HEK293 (cell line): ENCODE measurements around the gene USP21.

Experiments used
- IKZF3 ChIP-seq: fragments of 450-650 bp; IDR thresholded peaks from 2 replicates; pipeline ENCODE4 v1.5.0; 2018; ENCODE audit warnings: missing biosample characterization, mild to moderate bottlenecking, missing genetic modification characterization, moderate library complexity
- KLF1 ChIP-seq: fragments of 450-650 bp; formaldehyde crosslinking; IDR thresholded peaks from 2 replicates; pipeline ENCODE4 v1.5.1; 2016; ENCODE audit warnings: missing biosample characterization, missing genetic modification characterization
- KLF8 ChIP-seq: fragments of 450-650 bp; formaldehyde crosslinking; IDR thresholded peaks from 2 replicates; pipeline ENCODE4 v1.5.1; 2016; ENCODE audit warnings: missing biosample characterization, missing genetic modification characterization
- SETDB1 ChIP-seq: IDR thresholded peaks from one replicate; pipeline ENCODE4 v1.6.1; 2017; ENCODE audit warnings: mild to moderate bottlenecking, low read length, moderate library complexity, mixed read lengths; ENCODE audit not compliant: insufficient read length
- ZBTB21 ChIP-seq: fragments of 450-650 bp; formaldehyde crosslinking; IDR thresholded peaks from 2 replicates; pipeline ENCODE4 v1.5.1; 2017; ENCODE audit warnings: missing biosample characterization, missing genetic modification characterization
- ZFP37 ChIP-seq: fragments of 450-650 bp; formaldehyde crosslinking; IDR thresholded peaks from 2 replicates; pipeline ENCODE4 v1.5.1; 2016; ENCODE audit warnings: missing biosample characterization, missing genetic modification characterization
- ZNF10 ChIP-seq: fragments of 450-650 bp; formaldehyde crosslinking; IDR thresholded peaks from 2 replicates; pipeline ENCODE4 v1.5.1; 2017; ENCODE audit warnings: missing biosample characterization, missing genetic modification characterization
- ZNF121 ChIP-seq: fragments of 450-650 bp; formaldehyde crosslinking; IDR thresholded peaks from 2 replicates; pipeline ENCODE4 v1.5.1; 2016; ENCODE audit warnings: missing biosample characterization, missing genetic modification characterization
- ZNF138 ChIP-seq: fragments of 450-650 bp; formaldehyde crosslinking; IDR thresholded peaks from 2 replicates; pipeline ENCODE4 v1.5.1; 2016; ENCODE audit warnings: missing biosample characterization, missing genetic modification characterization, borderline replicate concordance
- ZNF2 ChIP-seq: fragments of 450-650 bp; formaldehyde crosslinking; IDR thresholded peaks from 2 replicates; pipeline ENCODE4 v1.5.1; 2016; ENCODE audit warnings: missing biosample characterization, missing genetic modification characterization
- ZNF239 ChIP-seq: fragments of 450-650 bp; formaldehyde crosslinking; IDR thresholded peaks from 2 replicates; pipeline ENCODE4 v1.5.1; 2016; ENCODE audit warnings: missing biosample characterization, missing genetic modification characterization
- ZNF274 ChIP-seq, 2 experiments: fragments of 200-500 bp in 1 of 2; fragments of 450-650 bp in 1 of 2; sonication (Bioruptor generic) in 1 of 2; formaldehyde crosslinking in 1 of 2; IDR thresholded peaks; 2 replicates each; pipeline versions ENCODE4 v1.5.1 to v1.6.1; 2014 to 2016; ENCODE audit warnings: borderline replicate concordance in 1 of 2, inconsistent platforms in 1 of 2, low read length in 1 of 2, missing biosample characterization in 1 of 2, missing genetic modification characterization in 1 of 2
- ZNF404 ChIP-seq: fragments of 450-650 bp; formaldehyde crosslinking; IDR thresholded peaks from 2 replicates; pipeline ENCODE4 v1.5.1; 2017; ENCODE audit warnings: missing biosample characterization, missing genetic modification characterization
- ZNF677 ChIP-seq: fragments of 450-650 bp; IDR thresholded peaks from 2 replicates; pipeline ENCODE4 v1.5.0; 2018; ENCODE audit warnings: missing biosample characterization, mild to moderate bottlenecking, missing genetic modification characterization, moderate library complexity
- ZNF830 ChIP-seq: fragments of 450-650 bp; IDR thresholded peaks from 2 replicates; pipeline ENCODE4 v1.5.0; 2018; ENCODE audit warnings: missing biosample characterization, missing genetic modification characterization, low read depth, mild to moderate bottlenecking, moderate library complexity
- TF ChIP-seq, protein P1 (sequence below): fragments of 450-650 bp; IDR thresholded peaks from 2 replicates; pipeline ENCODE4 v1.5.1; 2018; ENCODE audit warnings: missing biosample characterization, mild to moderate bottlenecking, missing genetic modification characterization
- TF ChIP-seq, protein P2 (sequence below): fragments of 450-650 bp; formaldehyde crosslinking; IDR thresholded peaks from 2 replicates; pipeline ENCODE4 v1.5.1; 2016; ENCODE audit warnings: missing biosample characterization, missing genetic modification characterization, low read depth
- TF ChIP-seq, protein P3 (sequence below): fragments of 450-650 bp; formaldehyde crosslinking; IDR thresholded peaks from 2 replicates; pipeline ENCODE4 v1.5.1; 2017; ENCODE audit warnings: missing biosample characterization, mild to moderate bottlenecking, missing genetic modification characterization, moderate library complexity
- TF ChIP-seq, protein P4 (sequence below): fragments of 450-650 bp; formaldehyde crosslinking; IDR thresholded peaks from 2 replicates; pipeline ENCODE4 v1.5.1; 2016; ENCODE audit warnings: missing biosample characterization, missing genetic modification characterization
- TF ChIP-seq, protein P5 (sequence below): fragments of 450-650 bp; formaldehyde crosslinking; IDR thresholded peaks from 2 replicates; pipeline ENCODE4 v1.5.1; 2016; ENCODE audit warnings: missing biosample characterization, missing genetic modification characterization
- TF ChIP-seq, protein P6 (sequence below): fragments of 450-650 bp; formaldehyde crosslinking; IDR thresholded peaks from 2 replicates; pipeline ENCODE4 v1.5.1; 2016; ENCODE audit warnings: missing biosample characterization, missing genetic modification characterization
- TF ChIP-seq, protein P7 (sequence below): fragments of 450-650 bp; formaldehyde crosslinking; IDR thresholded peaks from 2 replicates; pipeline ENCODE4; 2016; ENCODE audit warnings: missing biosample characterization, missing genetic modification characterization
- TF ChIP-seq, protein P8 (sequence below): fragments of 450-650 bp; IDR thresholded peaks from 2 replicates; pipeline ENCODE4 v1.5.1; 2018; ENCODE audit warnings: missing biosample characterization, missing genetic modification characterization
- TF ChIP-seq, protein P9 (sequence below): fragments of 450-650 bp; formaldehyde crosslinking; IDR thresholded peaks from 2 replicates; pipeline ENCODE4 v1.5.1; 2016; ENCODE audit warnings: missing biosample characterization, missing genetic modification characterization

Gene USP21

DNA sequence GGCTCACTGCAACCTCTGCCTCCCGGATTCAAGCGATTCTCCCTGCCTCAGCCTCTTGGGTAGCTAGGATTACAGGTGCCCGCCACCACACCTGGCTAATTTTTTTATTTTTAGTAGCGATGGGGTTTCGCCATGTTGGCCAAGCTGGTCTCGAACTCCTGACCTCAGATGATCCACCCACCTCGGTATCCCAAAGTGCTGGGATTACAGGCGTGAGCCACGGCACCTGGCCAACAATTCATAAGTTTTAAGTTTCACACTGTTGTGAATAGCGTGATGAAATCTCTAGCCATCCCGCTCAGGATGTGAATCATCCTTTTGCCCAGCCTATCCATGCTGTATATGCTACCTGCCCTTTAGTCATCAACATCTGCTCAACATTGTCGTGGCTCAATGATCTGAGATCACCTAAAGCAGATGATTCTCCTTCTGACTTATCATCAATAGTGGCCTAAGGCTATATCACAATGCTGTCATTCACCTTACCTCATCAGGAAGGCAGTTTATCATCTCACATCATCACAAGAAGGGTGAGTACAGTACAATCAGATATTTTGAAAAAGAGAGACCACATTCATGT lies 44.1 kb upstream of the USP21 start (continued):
- TF ChIP-seq, protein P1, sequence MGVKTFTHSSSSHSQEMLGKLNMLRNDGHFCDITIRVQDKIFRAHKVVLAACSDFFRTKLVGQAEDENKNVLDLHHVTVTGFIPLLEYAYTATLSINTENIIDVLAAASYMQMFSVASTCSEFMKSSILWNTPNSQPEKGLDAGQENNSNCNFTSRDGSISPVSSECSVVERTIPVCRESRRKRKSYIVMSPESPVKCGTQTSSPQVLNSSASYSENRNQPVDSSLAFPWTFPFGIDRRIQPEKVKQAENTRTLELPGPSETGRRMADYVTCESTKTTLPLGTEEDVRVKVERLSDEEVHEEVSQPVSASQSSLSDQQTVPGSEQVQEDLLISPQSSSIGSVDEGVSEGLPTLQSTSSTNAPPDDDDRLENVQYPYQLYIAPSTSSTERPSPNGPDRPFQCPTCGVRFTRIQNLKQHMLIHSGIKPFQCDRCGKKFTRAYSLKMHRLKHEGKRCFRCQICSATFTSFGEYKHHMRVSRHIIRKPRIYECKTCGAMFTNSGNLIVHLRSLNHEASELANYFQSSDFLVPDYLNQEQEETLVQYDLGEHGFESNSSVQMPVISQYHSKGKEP (tag by site-specific recombination): no peak
- peak; percentile 47 for TF ChIP-seq KLF1 (tag by site-specific recombination)
- no peak for TF ChIP-seq ZNF121 (tag by site-specific recombination)
- TF ChIP-seq, protein P2, sequence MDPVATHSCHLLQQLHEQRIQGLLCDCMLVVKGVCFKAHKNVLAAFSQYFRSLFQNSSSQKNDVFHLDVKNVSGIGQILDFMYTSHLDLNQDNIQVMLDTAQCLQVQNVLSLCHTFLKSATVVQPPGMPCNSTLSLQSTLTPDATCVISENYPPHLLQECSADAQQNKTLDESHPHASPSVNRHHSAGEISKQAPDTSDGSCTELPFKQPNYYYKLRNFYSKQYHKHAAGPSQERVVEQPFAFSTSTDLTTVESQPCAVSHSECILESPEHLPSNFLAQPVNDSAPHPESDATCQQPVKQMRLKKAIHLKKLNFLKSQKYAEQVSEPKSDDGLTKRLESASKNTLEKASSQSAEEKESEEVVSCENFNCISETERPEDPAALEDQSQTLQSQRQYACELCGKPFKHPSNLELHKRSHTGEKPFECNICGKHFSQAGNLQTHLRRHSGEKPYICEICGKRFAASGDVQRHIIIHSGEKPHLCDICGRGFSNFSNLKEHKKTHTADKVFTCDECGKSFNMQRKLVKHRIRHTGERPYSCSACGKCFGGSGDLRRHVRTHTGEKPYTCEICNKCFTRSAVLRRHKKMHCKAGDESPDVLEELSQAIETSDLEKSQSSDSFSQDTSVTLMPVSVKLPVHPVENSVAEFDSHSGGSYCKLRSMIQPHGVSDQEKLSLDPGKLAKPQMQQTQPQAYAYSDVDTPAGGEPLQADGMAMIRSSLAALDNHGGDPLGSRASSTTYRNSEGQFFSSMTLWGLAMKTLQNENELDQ (tag by site-specific recombination): no peak
- TF ChIP-seq, protein P3, sequence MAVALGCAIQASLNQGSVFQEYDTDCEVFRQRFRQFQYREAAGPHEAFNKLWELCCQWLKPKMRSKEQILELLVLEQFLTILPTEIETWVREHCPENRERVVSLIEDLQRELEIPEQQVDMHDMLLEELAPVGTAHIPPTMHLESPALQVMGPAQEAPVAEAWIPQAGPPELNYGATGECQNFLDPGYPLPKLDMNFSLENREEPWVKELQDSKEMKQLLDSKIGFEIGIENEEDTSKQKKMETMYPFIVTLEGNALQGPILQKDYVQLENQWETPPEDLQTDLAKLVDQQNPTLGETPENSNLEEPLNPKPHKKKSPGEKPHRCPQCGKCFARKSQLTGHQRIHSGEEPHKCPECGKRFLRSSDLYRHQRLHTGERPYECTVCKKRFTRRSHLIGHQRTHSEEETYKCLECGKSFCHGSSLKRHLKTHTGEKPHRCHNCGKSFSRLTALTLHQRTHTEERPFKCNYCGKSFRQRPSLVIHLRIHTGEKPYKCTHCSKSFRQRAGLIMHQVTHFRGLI (tag by site-specific recombination): no peak
- TF ChIP-seq, protein P4, sequence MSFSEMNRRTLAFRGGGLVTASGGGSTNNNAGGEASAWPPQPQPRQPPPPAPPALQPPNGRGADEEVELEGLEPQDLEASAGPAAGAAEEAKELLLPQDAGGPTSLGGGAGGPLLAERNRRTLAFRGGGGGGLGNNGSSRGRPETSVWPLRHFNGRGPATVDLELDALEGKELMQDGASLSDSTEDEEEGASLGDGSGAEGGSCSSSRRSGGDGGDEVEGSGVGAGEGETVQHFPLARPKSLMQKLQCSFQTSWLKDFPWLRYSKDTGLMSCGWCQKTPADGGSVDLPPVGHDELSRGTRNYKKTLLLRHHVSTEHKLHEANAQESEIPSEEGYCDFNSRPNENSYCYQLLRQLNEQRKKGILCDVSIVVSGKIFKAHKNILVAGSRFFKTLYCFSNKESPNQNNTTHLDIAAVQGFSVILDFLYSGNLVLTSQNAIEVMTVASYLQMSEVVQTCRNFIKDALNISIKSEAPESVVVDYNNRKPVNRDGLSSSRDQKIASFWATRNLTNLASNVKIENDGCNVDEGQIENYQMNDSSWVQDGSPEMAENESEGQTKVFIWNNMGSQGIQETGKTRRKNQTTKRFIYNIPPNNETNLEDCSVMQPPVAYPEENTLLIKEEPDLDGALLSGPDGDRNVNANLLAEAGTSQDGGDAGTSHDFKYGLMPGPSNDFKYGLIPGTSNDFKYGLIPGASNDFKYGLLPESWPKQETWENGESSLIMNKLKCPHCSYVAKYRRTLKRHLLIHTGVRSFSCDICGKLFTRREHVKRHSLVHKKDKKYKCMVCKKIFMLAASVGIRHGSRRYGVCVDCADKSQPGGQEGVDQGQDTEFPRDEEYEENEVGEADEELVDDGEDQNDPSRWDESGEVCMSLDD: peak; percentile 58; the same call in 1 of the 2 replicates
- TF ChIP-seq ZNF239 (tag by site-specific recombination): no peak
- no peak for TF ChIP-seq SETDB1
- no peak for TF ChIP-seq ZNF404
- TF ChIP-seq ZFP37 (tag by site-specific recombination): no peak; the same call in 1 of the 2 replicates
- TF ChIP-seq ZNF10: 0 out of 2 replicates have a peak, but pooled peaks have one; percentile 41
- no peak for TF ChIP-seq IKZF3 (tag by site-specific recombination)
- peak; percentile 84 for TF ChIP-seq KLF8
- TF ChIP-seq ZNF138 (tag by site-specific recombination): no peak
- TF ChIP-seq ZNF2: peak; percentile 47; the same call in 1 of the 2 replicates
- TF ChIP-seq, protein P5, sequence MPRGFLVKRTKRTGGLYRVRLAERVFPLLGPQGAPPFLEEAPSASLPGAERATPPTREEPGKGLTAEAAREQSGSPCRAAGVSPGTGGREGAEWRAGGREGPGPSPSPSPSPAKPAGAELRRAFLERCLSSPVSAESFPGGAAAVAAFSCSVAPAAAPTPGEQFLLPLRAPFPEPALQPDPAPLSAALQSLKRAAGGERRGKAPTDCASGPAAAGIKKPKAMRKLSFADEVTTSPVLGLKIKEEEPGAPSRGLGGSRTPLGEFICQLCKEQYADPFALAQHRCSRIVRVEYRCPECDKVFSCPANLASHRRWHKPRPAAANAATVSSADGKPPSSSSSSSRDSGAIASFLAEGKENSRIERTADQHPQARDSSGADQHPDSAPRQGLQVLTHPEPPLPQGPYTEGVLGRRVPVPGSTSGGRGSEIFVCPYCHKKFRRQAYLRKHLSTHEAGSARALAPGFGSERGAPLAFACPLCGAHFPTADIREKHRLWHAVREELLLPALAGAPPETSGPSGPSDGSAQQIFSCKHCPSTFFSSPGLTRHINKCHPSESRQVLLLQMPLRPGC (tag by site-specific recombination): peak; percentile 90
- no peak for TF ChIP-seq ZNF274 (IDR thresholded peaks at IDR 0.05; ENCODE audit: low read length)
- no peak for TF ChIP-seq ZNF274 (tag by site-specific recombination; IDR thresholded peaks at IDR 0.05; ENCODE audit: borderline replicate concordance)
- no peak for TF ChIP-seq ZNF677 (tag by site-specific recombination)
- TF ChIP-seq ZNF830 (tag by site-specific recombination): no peak
- peak; percentile 42 for TF ChIP-seq ZBTB21 (tag by site-specific recombination)
- TF ChIP-seq, protein P6, sequence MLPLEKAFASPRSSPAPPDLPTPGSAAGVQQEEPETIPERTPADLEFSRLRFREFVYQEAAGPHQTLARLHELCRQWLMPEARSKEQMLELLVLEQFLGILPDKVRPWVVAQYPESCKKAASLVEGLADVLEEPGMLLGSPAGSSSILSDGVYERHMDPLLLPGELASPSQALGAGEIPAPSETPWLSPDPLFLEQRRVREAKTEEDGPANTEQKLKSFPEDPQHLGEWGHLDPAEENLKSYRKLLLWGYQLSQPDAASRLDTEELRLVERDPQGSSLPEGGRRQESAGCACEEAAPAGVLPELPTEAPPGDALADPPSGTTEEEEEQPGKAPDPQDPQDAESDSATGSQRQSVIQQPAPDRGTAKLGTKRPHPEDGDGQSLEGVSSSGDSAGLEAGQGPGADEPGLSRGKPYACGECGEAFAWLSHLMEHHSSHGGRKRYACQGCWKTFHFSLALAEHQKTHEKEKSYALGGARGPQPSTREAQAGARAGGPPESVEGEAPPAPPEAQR (tag by site-specific recombination): 0 out of 2 replicates have a peak, but pooled peaks have one; percentile 52
- TF ChIP-seq, protein P7, sequence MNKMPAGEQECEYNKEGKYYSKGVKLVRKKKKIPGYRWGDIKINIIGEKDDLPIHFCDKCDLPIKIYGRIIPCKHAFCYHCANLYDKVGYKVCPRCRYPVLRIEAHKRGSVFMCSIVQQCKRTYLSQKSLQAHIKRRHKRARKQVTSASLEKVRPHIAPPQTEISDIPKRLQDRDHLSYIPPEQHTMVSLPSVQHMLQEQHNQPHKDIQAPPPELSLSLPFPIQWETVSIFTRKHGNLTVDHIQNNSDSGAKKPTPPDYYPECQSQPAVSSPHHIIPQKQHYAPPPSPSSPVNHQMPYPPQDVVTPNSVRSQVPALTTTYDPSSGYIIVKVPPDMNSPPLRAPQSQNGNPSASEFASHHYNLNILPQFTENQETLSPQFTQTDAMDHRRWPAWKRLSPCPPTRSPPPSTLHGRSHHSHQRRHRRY: no peak
- TF ChIP-seq, protein P8, sequence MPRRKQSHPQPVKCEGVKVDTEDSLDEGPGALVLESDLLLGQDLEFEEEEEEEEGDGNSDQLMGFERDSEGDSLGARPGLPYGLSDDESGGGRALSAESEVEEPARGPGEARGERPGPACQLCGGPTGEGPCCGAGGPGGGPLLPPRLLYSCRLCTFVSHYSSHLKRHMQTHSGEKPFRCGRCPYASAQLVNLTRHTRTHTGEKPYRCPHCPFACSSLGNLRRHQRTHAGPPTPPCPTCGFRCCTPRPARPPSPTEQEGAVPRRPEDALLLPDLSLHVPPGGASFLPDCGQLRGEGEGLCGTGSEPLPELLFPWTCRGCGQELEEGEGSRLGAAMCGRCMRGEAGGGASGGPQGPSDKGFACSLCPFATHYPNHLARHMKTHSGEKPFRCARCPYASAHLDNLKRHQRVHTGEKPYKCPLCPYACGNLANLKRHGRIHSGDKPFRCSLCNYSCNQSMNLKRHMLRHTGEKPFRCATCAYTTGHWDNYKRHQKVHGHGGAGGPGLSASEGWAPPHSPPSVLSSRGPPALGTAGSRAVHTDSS (tag by site-specific recombination): no peak
- TF ChIP-seq, protein P9, sequence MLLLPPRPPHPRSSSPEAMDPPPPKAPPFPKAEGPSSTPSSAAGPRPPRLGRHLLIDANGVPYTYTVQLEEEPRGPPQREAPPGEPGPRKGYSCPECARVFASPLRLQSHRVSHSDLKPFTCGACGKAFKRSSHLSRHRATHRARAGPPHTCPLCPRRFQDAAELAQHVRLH: peak; percentile 69; the same call in 1 of the 2 replicates
